WTC11 (cell line): ENCODE results near the gene CTDSP2. TPM values are rescaled to one million over a fixed set of nuclear protein-coding genes. Genes with fewer than 3 reads are reported as not detected.
A peak's percentile ranks its signal among the peaks of the same experiment; 100 is the strongest.

Experiments used
- AR ChIP-seq: fragments of 250-450 bp; sonication (Bioruptor Pico); IDR thresholded peaks from 2 replicates; pipeline ENCODE4 v1.9.0; 2021; ENCODE audit warnings: mild to moderate bottlenecking
- ARID4B ChIP-seq: sonication (generic); formaldehyde crosslinking; IDR thresholded peaks from 2 replicates; pipeline ENCODE4 v1.8.0; 2023; ENCODE audit warnings: missing genetic modification reagents, mild to moderate bottlenecking, borderline replicate concordance
- CREB1 ChIP-seq: sonication (generic); formaldehyde crosslinking; IDR thresholded peaks from 2 replicates; pipeline ENCODE4 v1.8.0; 2023; ENCODE audit warnings: mild to moderate bottlenecking, missing genetic modification reagents
- EMX1 ChIP-seq: fragments of 250-450 bp; sonication (Bioruptor Pico); IDR thresholded peaks from 2 replicates; pipeline ENCODE4 v1.8.0; 2021; ENCODE audit warnings: mild to moderate bottlenecking
- ESRRA ChIP-seq: sonication (generic); formaldehyde crosslinking; IDR thresholded peaks from 2 replicates; pipeline ENCODE4 v1.8.1; 2022; ENCODE audit warnings: mild to moderate bottlenecking, missing genetic modification reagents, borderline replicate concordance
- FOXK1 ChIP-seq: sonication (generic); formaldehyde crosslinking; IDR thresholded peaks from 2 replicates; pipeline ENCODE4 v1.8.0; 2022; ENCODE audit warnings: mild to moderate bottlenecking, moderate library complexity, missing genetic modification reagents
- FOXP1 ChIP-seq: sonication (generic); formaldehyde crosslinking; IDR thresholded peaks from 2 replicates; pipeline ENCODE4 v1.8.0; 2022; ENCODE audit warnings: missing genetic modification reagents, mild to moderate bottlenecking, moderate library complexity, borderline replicate concordance
- IRF1 ChIP-seq: sonication (generic); formaldehyde crosslinking; IDR thresholded peaks from 2 replicates; pipeline ENCODE4 v1.8.0; 2023; ENCODE audit warnings: missing genetic modification reagents
- MAX ChIP-seq: sonication (generic); formaldehyde crosslinking; IDR thresholded peaks from 2 replicates; pipeline ENCODE4 v1.8.0; 2022; ENCODE audit warnings: mild to moderate bottlenecking, missing genetic modification reagents
- MYBL2 ChIP-seq: sonication (generic); formaldehyde crosslinking; IDR thresholded peaks from 2 replicates; pipeline ENCODE4 v1.8.1; 2023; ENCODE audit warnings: mild to moderate bottlenecking, moderate library complexity, missing genetic modification reagents
- NFYB ChIP-seq: sonication (generic); formaldehyde crosslinking; conservative IDR thresholded peaks from 2 replicates; pipeline ENCODE4 v1.8.0; 2022; ENCODE audit warnings: low read depth, missing genetic modification reagents
- SP1 ChIP-seq: sonication (generic); formaldehyde crosslinking; conservative IDR thresholded peaks from 2 replicates; pipeline ENCODE4 v1.8.1; 2022; ENCODE audit warnings: missing genetic modification reagents
- TCF7 ChIP-seq: sonication (generic); formaldehyde crosslinking; IDR thresholded peaks from 2 replicates; pipeline ENCODE4 v1.8.0; 2022; ENCODE audit warnings: mild to moderate bottlenecking, low read depth, missing genetic modification reagents, moderate library complexity
- TEAD1 ChIP-seq: sonication (generic); formaldehyde crosslinking; IDR thresholded peaks from 2 replicates; pipeline ENCODE4 v1.8.0; 2022; ENCODE audit warnings: mild to moderate bottlenecking, missing genetic modification reagents
- ZBTB21 ChIP-seq: sonication (generic); formaldehyde crosslinking; IDR thresholded peaks from 2 replicates; pipeline ENCODE4 v1.8.1; 2023; ENCODE audit warnings: mild to moderate bottlenecking, missing genetic modification reagents, borderline replicate concordance
- total RNA-seq: library from RNA; stranded (reverse); gene quantifications from 3 replicates; pipeline ENCODE4 v1.2.3, GENCODE V29; 2021
- TF ChIP-seq, protein P1 (sequence below): sonication (generic); formaldehyde crosslinking; IDR thresholded peaks from 2 replicates; pipeline ENCODE4 v1.8.0; 2022; ENCODE audit warnings: missing genetic modification reagents
- TF ChIP-seq, protein P2 (sequence below): sonication (generic); formaldehyde crosslinking; IDR thresholded peaks from 2 replicates; pipeline ENCODE4 v1.8.1; 2023; ENCODE audit warnings: mild to moderate bottlenecking, moderate library complexity, missing genetic modification reagents
- TF ChIP-seq, protein P3 (sequence below): sonication (generic); formaldehyde crosslinking; IDR thresholded peaks from 2 replicates; pipeline ENCODE4 v1.8.1; 2022; ENCODE audit warnings: mild to moderate bottlenecking, missing genetic modification reagents, moderate library complexity, borderline replicate concordance
- TF ChIP-seq, protein P4 (sequence below): sonication (generic); formaldehyde crosslinking; IDR thresholded peaks from 2 replicates; pipeline ENCODE4 v1.8.1; 2023; ENCODE audit warnings: mild to moderate bottlenecking, missing genetic modification reagents
- TF ChIP-seq, protein P5 (sequence below): fragments of 250-450 bp; sonication (Bioruptor Pico); IDR thresholded peaks from 2 replicates; pipeline ENCODE4 v1.9.0; 2021; ENCODE audit warnings: mild to moderate bottlenecking

Gene CTDSP2
- total RNA-seq, 1 experiment from 2014 or later, result 122 TPM

GRCh38 chr12:57771873-57772428 is 74.6 kb downstream of the CTDSP2 start, which contains the start of gene METTL1 (continued):
- TF ChIP-seq ARID4B (CRISPR knock-in tag) (peak; percentile 93), CREB1 (peak; percentile 73; the same call in 1 of the 2 replicates), TCF7 (CRISPR knock-in tag) (no peak), FOXP1 (CRISPR knock-in tag) (peak; percentile 59; the same call in 1 of the 2 replicates), MYBL2 (peak; percentile 88; the same call in 1 of the 2 replicates), ZBTB21 (CRISPR knock-in tag) (peak; percentile 88), EMX1 (CRISPR knock-in tag) (no peak), FOXK1 (CRISPR knock-in tag) (peak; percentile 96), NFYB (CRISPR knock-in tag) (peak; percentile 26; the same call in 1 of the 2 replicates), TEAD1 (CRISPR knock-in tag) (peak; percentile 83; the same call in 1 of the 2 replicates), IRF1 (CRISPR knock-in tag) (no peak), SP1 (CRISPR knock-in tag) (peak; percentile 100), MAX (peak; percentile 100), AR (CRISPR knock-in tag) (peak; percentile 58; the same call in 1 of the 2 replicates), ESRRA (no peak)
- TF ChIP-seq, protein P1, sequence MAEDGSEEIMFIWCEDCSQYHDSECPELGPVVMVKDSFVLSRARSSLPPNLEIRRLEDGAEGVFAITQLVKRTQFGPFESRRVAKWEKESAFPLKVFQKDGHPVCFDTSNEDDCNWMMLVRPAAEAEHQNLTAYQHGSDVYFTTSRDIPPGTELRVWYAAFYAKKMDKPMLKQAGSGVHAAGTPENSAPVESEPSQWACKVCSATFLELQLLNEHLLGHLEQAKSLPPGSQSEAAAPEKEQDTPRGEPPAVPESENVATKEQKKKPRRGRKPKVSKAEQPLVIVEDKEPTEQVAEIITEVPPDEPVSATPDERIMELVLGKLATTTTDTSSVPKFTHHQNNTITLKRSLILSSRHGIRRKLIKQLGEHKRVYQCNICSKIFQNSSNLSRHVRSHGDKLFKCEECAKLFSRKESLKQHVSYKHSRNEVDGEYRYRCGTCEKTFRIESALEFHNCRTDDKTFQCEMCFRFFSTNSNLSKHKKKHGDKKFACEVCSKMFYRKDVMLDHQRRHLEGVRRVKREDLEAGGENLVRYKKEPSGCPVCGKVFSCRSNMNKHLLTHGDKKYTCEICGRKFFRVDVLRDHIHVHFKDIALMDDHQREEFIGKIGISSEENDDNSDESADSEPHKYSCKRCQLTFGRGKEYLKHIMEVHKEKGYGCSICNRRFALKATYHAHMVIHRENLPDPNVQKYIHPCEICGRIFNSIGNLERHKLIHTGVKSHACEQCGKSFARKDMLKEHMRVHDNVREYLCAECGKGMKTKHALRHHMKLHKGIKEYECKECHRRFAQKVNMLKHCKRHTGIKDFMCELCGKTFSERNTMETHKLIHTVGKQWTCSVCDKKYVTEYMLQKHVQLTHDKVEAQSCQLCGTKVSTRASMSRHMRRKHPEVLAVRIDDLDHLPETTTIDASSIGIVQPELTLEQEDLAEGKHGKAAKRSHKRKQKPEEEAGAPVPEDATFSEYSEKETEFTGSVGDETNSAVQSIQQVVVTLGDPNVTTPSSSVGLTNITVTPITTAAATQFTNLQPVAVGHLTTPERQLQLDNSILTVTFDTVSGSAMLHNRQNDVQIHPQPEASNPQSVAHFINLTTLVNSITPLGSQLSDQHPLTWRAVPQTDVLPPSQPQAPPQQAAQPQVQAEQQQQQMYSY (CRISPR knock-in tag), result peak; percentile 94
- TF ChIP-seq, protein P2, sequence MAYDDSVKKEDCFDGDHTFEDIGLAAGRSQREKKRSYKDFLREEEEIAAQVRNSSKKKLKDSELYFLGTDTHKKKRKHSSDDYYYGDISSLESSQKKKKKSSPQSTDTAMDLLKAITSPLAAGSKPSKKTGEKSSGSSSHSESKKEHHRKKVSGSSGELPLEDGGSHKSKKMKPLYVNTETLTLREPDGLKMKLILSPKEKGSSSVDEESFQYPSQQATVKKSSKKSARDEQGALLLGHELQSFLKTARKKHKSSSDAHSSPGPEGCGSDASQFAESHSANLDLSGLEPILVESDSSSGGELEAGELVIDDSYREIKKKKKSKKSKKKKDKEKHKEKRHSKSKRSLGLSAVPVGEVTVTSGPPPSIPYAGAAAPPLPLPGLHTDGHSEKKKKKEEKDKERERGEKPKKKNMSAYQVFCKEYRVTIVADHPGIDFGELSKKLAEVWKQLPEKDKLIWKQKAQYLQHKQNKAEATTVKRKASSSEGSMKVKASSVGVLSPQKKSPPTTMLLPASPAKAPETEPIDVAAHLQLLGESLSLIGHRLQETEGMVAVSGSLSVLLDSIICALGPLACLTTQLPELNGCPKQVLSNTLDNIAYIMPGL (CRISPR knock-in tag), result no peak
- TF ChIP-seq, protein P3, sequence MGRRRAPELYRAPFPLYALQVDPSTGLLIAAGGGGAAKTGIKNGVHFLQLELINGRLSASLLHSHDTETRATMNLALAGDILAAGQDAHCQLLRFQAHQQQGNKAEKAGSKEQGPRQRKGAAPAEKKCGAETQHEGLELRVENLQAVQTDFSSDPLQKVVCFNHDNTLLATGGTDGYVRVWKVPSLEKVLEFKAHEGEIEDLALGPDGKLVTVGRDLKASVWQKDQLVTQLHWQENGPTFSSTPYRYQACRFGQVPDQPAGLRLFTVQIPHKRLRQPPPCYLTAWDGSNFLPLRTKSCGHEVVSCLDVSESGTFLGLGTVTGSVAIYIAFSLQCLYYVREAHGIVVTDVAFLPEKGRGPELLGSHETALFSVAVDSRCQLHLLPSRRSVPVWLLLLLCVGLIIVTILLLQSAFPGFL (CRISPR knock-in tag), result 0 out of 2 replicates have a peak, but pooled peaks have one; percentile 23
- TF ChIP-seq, protein P4, sequence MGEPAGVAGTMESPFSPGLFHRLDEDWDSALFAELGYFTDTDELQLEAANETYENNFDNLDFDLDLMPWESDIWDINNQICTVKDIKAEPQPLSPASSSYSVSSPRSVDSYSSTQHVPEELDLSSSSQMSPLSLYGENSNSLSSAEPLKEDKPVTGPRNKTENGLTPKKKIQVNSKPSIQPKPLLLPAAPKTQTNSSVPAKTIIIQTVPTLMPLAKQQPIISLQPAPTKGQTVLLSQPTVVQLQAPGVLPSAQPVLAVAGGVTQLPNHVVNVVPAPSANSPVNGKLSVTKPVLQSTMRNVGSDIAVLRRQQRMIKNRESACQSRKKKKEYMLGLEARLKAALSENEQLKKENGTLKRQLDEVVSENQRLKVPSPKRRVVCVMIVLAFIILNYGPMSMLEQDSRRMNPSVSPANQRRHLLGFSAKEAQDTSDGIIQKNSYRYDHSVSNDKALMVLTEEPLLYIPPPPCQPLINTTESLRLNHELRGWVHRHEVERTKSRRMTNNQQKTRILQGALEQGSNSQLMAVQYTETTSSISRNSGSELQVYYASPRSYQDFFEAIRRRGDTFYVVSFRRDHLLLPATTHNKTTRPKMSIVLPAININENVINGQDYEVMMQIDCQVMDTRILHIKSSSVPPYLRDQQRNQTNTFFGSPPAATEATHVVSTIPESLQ (CRISPR knock-in tag), result no peak
- TF ChIP-seq, protein P5, sequence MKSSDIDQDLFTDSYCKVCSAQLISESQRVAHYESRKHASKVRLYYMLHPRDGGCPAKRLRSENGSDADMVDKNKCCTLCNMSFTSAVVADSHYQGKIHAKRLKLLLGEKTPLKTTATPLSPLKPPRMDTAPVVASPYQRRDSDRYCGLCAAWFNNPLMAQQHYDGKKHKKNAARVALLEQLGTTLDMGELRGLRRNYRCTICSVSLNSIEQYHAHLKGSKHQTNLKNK, result no peak
